GM12892 (cell line): ENCODE results near the gene ZNF805.

Experiments used
- DNase-seq: peaks from one replicate; pipeline ENCODE4 v3.0.0; 2011; ENCODE audit not compliant: insufficient read length
- FAIRE-seq: peaks from 2 replicates; lab custom pipeline; 2011; peaks lifted over from hg19 to GRCh38; lab: Jason Lieb, UNC
- POLR2A ChIP-seq: IDR thresholded peaks from 2 replicates; pipeline ENCODE4 v1.6.1; 2011; ENCODE audit warnings: low read depth, low read length, control low read depth
- POLR2AphosphoS5 ChIP-seq: IDR thresholded peaks from 2 replicates; pipeline ENCODE4 v1.6.1; 2011; ENCODE audit warnings: low read depth, low read length, control low read depth
- TAF1 ChIP-seq: IDR thresholded peaks from 2 replicates; pipeline ENCODE4 v1.6.1; 2011; ENCODE audit warnings: low read depth, mild to moderate bottlenecking, control low read depth, low read length, borderline replicate concordance

ZNF805 gene

DNA sequence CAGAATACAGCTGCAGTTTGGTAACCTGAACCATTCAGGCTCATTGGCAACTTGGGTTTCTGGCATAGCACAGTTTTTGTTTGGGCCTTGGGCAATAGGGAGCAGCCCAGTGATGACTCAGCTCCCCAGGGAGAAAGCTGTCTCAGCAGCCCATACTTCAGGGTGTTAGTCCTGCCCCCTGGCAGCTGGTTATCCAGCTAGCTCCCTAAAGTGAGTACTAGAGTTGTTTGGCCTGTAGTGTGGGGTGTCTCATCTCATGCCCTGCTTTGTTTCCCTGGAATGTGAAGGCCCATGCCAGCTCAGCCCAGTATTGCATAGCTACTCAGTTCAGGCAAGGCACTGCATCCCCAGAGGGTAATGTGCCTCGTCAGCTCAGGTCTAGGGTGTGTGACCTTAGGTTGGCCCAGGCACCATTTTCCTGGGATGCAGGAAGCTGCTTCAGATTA, 61.6 kb downstream of the ZNF805 start:
- DNase-seq: no peak

DNA sequence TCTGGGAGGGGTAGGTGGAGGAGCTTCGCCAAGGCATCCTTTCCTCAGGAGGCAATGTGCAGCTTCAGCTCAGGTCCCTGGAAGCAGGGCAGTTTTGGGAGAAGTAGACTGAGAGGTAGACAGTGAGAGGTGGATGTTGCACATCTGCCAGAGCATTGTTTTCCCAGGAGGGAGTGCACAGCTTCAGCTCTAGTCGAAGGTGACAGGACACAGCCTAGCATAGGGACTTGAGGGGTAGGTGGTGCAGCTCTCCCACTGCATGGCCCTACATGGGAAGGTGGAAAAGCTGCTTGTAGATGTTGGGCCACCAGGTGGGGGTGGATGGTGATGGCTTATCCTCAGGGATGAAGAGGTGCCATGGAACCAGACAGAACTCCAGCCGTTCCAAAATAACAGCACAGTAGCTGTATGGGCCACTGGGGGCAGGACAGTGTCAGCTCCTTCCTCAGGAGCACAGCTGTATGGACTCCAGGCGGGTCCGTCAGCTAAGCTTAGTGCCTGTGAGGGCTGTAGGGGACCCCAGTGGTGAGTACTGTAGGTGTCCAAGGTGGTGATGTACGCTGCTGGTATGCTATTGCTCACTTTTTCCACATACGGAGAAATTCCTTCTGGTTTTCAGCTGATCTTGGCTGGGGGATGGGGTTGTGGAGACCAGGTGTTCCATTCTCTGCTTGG, 62.4 kb downstream of the ZNF805 start:
- no peak for FAIRE-seq
- DNase-seq: no peak
- TF ChIP-seq TAF1 (no peak), POLR2A (peak; percentile 15), POLR2AphosphoS5 (peak; percentile 64; the same call in 1 of the 2 replicates)

More for the DNA sequence above, 61.6 kb downstream of the ZNF805 start:
- TF ChIP-seq TAF1 (no peak), POLR2AphosphoS5 (peak; percentile 69)
- FAIRE-seq: no peak
